SK-N-SH treated with all-trans-retinoic acid at 6 μM for 48 hours (cell line): ENCODE data around the gene MT1M.

ENCODE experiments used
- OSR1 ChIP-seq: fragments of 250-450 bp; sonication (Bioruptor Pico); IDR thresholded peaks from 2 replicates; pipeline ENCODE4 v1.8.0; 2022; ENCODE audit warnings: moderate library complexity, mild to moderate bottlenecking, inconsistent platforms
- TCF4 ChIP-seq: fragments of 250-450 bp; sonication (Bioruptor Pico); IDR thresholded peaks from 2 replicates; pipeline ENCODE4 v1.8.0; 2021; ENCODE audit warnings: mild to moderate bottlenecking, moderate library complexity, borderline replicate concordance
- TF ChIP-seq, protein P1 (sequence below): fragments of 250-450 bp; sonication (Bioruptor Pico); IDR thresholded peaks from 2 replicates; pipeline ENCODE4 v1.8.0; 2020; ENCODE audit warnings: mild to moderate bottlenecking, moderate library complexity, borderline replicate concordance

DNA sequence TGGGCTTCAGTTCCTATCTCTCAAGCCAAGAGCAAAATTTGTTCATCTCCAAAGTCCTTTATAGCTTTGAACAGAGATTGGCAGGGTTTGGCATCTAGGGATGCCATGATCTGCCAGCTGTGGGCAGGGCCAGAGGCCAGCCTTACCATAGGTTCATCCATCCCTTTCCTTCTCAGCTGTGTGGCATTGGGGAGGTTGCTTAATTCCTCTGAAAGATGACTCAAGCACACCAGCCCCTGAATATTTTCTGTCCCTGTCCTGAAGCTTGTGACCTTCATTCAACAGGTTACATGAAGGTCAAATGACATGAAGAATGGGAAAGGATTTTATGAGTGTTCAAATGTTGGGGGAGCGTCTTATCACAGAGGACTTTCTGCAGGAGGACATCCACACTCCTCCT is 32.0 kb downstream of the MT1M start:
- TF ChIP-seq, protein P1, sequence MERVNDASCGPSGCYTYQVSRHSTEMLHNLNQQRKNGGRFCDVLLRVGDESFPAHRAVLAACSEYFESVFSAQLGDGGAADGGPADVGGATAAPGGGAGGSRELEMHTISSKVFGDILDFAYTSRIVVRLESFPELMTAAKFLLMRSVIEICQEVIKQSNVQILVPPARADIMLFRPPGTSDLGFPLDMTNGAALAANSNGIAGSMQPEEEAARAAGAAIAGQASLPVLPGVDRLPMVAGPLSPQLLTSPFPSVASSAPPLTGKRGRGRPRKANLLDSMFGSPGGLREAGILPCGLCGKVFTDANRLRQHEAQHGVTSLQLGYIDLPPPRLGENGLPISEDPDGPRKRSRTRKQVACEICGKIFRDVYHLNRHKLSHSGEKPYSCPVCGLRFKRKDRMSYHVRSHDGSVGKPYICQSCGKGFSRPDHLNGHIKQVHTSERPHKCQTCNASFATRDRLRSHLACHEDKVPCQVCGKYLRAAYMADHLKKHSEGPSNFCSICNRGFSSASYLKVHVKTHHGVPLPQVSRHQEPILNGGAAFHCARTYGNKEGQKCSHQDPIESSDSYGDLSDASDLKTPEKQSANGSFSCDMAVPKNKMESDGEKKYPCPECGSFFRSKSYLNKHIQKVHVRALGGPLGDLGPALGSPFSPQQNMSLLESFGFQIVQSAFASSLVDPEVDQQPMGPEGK (CRISPR knock-in tag): no peak
- TF ChIP-seq TCF4 (CRISPR knock-in tag) (no peak), OSR1 (CRISPR knock-in tag) (no peak)
